CMK (cell line): ENCODE data around the gene NCOA6.
A peak's percentile ranks its signal among the peaks of the same experiment; 100 is the strongest.

ENCODE experiments used
- DNase-seq: peaks from one replicate; pipeline ENCODE4 v3.0.0-alpha.2; 2010; ENCODE audit warnings: low read depth

Gene NCOA6

DNA sequence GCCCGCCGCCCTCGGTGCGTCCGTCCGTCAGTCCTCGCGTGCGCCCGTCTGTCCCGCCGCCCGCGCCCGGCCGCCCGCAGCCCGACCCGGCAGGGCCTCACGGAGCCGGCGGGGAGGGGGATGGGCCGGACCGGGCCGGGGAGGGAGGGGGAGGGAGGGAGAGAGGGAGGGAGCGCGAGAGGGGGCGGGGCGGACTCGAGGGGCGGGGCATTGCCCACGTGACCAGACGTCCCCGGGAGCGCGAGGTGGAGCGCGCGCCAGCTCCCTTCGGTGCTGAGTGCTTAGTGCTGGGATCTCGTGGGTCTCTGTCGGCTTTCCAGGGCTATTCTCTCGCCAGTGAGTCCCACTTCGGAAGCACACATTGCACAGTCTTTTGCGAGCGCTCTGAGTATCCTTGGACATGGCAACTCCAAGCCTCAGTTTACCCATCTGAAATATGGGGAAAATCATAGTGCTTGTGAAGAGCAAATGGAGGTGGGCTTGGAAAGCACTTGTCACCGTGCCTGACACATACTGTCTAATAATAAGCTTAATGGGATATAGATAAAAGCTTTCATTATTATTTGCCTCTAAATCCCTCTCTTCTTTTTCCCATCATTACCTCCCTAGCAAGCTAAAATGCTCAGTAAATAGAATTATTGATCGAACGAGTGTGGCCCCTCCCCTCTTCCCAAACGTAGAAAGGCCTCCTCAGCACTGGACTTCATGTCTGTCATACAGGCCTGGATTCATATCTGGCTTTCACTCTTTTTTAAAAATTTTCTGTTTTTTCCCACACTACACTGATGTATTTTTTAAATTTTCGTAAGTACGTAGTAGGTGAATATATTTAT lies at the start of gene NCOA6:
TSS of gene NCOA6 (minus strand) at position 122 of the 833 bp plus-strand sequence. CDS start 43,296 bp downstream, outside the sequence.
- peak; percentile 65 for DNase-seq

DNA sequence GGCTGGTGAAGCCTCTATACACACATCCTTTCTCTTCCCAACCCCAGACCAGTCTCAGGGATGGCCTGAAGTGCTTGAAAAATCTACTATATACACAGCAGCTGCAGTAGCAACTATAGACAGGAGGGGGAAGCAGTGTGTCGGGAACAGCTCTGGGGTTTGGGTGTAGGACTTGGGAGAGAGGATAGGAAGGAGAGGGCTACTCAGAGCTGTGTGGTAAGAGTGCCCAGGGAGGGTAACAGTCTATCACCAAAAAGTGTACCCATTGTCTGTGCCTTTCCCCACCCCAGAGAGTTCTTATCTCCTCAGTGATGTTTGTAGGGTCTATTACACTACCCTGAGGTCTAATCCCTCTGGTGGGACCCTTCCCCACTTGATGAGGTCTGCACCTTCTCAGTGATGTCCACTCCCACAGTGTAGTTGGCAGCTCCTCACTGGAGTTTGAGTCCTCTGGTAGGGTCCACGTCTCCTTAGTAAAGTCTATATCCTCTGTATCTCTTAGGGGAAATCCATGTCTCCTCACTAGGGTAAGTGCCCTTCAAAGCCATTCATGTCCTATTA lies 48.7 kb upstream of the NCOA6 start:
- peak; percentile 66 for DNase-seq

DNA sequence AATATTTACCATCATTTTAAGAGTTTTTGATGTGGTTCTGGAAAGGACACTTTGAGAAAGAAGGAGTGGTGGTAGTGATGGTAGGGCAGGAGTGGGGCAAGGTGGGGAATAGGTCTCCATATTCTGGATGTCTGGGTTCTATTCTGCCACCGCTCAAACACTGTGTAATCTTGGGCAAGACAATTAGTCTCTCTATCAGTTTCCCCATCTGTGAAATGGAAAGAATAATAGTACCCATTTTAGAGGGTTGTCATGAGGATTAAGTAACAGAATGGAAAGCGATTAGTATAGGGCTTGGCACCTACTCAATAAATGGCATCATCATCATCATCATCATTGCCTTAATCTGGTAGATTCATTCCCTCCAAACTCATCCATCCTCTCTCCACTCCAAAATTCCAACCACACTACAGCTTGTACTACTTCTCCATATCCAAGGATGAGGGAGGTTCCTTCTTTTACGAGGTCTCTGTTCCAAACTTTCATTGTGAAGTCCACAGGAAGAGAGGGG lies 48.2 kb upstream of the NCOA6 start:
- no peak for DNase-seq

DNA sequence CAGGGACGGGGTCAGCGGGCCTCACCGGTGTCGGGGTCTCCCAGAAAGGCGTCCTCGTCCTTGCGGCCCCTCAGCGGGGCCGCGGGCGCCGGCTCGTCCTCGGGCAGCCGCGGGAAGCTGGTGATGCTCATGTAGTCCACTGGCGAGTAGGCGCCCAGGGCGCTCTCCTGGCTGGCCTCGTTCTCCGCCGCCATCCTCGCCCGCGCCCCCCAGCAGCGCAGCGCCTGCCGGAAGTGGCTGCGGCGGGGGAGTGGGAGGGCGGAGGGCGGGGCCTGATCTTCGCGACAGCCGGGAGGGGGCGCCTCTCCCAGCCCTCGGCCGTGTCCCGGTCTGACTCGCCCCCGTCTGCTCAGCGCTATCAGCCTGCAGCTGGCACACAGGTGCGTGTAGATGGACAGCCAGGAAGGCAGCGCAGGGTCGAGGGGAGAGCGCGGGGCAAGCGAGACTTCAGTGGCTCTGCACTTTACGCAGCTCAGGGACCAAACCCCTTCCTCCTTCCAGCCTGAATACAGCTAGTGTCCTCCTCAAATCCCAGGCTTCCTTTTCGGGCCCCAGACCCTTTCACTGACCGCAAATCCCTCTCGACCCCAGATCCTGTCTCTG lies 47.3 kb upstream of the NCOA6 start, which contains the start of gene GGT7:
TSS of gene GGT7 (minus strand) at position 235 of the 603 bp plus-strand sequence. CDS start at position 194, 41 bp downstream.
- DNase-seq, result peak; percentile 67

DNA sequence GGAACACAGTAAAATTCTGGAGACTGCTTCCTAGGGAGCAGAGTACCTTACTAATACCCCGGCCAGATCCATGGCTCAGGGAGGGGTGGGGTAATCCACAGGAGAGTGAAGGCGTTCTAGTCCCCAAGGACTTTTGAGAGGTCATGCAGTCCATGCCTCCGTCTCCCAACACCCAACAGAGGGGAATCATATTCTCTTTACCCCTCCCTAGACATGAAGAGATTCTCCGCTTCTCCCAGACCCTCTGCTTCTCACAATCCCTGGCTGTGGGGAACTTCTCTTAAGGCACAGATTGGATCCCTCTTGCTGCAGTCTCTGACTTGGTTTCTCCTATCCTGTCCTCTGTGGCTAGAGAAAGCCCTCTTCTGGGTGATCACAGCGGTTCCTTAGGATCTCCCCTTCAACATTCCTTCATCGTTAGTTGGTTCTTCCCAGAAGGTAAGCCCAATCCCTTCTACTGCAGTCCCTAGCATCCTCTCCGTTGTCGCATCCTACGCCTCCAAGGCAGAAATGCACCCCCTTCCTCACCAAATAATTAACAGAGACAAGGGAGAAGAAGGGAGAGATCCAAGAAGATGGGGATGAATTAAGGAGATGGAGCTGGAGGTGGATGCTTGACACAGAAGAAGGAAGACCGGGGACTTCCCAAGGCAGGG lies 46.6 kb upstream of the NCOA6 start:
- DNase-seq, result no peak

DNA sequence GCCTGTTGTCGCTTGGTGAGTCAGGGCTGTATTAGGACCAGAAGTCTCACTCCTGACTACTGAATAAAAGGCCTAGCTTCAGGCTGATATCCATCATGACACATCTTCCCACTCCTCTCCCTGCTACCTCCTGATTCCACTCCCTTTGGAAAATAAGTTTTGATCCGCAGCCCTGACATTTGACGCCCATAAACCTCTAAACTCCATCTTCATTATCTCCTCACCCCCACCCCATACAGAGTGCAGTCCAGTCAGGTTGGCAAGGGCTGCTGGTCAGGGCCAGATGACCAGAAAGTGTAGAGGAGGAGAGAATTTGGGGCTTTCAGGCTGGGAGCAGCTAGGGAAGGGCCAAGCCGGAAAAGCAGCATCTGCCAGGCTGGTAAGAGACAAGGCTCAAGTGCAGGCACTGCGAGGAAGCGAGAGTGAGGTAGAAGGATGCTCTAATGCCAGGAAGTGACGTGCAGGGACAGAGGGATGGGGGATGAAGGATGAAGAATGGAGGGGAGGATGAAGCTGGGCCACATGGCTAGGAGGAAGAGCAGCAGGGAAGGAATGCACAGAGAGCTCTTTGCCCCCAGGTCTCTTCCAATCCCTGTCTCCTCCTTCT lies 46.0 kb upstream of the NCOA6 start:
- DNase-seq, result no peak

DNA sequence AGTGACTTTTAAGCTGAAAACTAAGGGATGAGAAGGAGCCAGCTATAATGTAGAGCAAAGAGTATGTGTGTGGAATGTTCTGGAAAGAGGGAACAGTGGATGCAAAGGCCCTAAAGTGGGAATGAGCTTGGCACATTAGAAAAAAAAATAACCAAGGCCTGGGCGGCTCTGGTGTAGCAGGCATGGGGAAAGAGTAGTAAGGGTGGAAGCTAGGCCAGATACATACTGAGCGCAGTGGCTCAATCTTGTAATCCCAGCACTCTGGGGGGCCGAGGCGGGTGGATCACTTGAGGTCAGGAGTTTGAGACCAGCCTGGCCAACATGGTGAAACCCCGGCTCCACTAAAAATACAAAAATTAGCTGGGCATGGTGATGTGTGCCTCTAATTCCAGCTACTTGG lies 38.8 kb upstream of the NCOA6 start:
- no peak for DNase-seq

DNA sequence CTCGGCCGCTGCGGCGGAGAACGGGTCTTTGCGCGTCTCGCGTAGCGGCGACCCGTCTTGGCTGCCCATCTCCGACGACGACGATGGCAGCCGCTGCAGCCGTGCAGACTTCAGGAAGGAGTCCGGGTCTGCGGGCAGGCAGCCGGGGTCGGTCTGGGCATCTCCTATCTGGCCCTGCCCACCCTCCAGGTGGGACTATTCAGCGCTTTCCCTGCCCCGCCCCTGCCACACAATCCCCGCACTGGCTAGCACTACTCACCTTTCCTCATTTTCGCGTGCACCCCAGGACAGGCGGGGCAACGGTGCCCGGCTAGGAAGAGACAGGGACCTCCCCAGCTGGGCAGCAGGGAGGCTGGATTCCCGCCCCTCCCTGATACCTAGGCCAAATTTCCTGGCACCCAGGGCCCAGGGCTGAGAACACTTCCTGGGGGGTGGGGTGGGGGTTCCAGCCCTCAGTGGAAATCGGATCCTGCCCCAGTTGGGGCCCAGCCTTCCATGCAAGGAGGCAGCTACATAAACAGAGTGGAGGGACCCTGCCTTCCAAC lies 38.0 kb upstream of the NCOA6 start:
- no peak for DNase-seq

DNA sequence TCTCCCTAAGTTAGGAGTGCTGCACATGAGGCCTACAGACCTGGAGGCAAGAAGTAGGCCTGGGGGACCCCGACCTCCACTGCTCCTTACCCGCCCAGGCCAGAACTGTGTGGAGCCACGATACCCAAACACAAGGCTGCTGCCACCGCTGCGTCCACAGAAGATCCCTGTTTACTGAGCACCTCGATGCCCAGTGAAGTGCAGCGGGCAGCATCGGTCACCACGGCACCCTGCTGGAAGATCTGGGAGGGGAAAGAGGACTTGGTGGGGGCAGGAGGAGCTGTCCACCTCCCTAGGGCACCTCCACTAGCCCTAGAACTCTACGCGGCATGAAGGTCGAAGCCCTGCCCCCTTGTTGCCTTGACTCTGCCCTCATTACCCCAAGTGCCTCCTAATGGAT lies 37.3 kb upstream of the NCOA6 start:
- DNase-seq, result no peak

DNA sequence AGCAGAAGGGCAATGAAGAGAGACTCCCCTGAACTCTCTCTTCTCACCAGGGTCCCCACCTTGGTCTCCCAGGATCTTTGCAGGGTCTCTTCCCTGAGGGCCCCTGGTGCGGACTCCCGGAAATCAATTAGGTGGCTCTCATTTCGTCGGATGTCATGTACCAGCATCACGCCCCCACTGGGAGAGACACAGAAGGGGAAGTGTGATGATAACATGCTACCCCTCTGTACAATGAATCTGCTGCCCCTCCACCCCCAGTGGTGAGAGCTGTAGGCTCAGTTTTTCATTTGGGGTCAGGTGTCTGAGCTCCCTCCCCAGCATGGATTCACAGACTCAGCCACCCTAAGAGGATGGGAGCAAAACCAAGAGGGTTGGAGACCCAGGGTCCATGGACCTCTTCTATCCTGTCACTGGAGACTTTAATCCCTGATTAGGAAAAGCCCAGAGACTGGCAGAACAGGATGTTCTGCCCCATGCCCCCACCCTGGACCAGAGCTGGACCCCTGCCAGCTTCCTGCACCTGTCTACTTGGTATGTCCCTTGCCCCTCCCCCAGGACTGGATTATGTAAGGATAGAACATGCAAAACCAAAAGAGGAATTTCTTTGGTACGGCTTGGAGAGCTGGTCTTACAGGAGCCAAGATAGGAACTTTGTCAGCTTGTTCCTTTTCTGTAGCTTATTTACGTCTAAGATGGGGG lies 36.1 kb upstream of the NCOA6 start:
- no peak for DNase-seq

DNA sequence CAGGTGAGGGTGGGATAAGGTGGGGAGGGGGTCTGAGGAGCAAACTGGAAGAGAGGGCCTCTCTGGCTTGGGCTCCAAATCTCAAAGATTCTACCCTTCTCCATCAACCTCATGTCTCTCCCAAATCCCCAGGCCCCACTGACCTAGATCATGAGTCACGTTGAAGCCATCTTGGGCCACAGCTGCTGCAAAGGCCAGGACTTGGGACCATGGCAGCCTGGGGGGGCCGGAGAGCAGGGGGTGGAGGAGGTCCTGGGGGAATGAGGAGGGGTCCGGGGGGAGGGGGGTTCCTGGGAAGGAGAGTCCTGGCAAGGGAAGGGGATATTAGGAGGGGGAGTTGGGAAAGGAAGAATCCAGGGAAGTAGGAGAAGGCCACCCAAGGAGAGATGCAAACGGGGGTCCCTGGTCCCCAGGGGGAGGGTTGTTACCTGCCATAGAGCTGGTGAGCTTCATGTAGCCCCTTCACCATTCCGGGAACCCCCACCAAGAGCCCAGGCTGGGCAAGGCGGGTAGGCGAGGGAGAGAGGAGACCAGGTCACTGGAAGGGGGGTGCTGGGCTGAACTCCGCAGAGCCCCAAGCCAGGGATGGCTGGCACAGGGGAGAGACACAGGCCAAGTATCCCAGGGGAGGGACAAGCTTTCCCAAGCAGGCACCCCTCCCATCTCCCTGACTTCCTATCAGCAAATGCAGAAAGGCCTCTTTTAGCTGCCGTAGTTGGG lies 34.5 kb upstream of the NCOA6 start:
- no peak for DNase-seq

DNA sequence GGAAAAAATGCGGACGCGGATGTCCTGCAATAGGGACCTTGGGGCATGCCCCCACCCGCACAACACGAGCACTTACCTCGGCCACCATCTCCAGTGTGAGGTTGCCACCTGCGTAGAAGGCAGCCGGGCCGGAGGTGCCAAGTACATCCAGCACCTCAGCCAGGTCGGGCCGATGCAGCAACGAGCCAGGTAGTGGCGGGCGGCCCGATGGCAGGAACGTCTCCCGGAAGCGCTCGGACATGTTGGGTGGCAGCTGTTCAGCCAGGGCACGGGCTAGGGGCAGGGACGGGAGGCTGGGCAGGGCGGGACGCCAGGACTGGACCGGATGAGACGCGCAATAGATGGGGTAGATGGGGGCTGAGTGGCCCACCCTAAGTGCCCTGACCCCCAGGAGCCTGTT lies 33.9 kb upstream of the NCOA6 start:
- DNase-seq, result no peak

DNA sequence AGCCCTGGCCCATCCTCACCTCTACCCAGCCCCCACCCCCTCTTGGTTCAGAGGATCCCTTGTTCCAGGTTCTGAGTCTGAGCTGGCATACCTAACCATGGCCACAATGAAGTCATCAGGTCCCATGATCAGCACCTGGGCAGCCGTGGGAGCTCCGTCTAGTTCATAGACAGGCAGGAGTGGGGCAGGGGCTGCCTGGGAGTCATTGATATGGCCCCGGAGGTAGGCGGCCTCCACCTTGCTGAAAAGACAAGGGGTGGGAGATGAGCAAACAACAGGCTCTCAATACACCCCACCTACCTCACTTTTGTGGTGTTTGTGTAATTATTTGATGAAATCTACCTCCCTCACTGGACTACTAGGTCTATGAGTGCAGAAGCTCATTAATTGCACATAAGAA lies 26.8 kb upstream of the NCOA6 start:
- DNase-seq, result no peak

DNA sequence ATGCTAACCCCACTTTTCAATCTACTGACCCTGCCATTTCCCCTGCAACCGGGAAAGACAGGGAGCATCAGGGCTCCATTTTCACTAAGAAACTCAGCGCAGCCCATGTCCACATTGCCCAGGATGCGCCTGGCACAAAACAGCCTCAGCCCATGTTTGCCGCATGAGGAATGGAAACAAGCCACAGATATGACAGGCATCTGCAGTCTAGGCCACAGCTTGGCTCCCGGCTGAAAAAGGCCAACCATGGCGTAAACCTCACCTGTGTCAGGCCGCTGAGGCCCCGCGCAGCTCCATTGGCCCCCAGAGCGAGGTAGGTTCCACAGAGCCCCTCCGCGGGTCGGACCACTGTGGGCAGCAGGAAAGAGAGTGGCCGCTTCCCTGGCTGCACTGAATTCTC lies 25.5 kb upstream of the NCOA6 start:
- DNase-seq, result no peak

DNA sequence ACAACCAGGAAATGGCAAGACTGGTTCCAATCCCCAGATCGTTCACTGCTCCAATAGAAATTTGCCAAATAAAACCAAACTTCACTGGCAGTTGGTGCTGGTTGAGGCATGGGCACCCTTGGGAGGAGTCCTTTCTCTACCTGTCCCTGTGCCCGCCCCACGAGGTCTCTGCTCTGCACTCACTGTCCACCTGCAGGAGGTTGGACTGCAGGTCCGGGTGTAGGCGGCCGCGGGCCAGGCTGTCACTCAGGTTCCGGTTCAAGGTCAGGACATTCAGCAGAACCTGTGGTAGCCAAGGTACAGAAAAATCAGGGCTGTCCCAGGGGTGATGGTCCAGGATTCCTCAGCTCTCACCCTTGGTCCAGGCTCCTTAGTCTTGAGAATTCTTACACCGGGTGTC lies 24.3 kb upstream of the NCOA6 start:
- no peak for DNase-seq

DNA sequence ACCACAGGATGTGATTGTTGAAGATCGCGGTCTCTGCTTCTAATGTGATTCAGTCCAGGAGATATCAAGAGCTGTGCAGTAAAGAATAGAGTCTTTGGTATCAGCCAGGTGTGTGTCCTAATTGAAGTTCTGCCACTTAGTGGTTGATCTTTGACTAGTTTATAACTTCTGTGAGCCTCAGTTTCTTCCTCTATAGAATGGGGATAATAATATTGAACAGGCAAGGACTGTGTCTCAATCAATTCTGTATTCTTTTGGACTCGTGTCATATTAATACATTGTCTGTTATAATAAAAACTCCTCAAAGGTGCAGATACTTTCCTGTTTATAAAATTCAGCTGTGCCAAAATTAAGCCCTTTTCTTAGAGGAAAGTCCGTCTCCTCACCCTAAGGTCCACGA lies 23.1 kb upstream of the NCOA6 start:
- no peak for DNase-seq

DNA sequence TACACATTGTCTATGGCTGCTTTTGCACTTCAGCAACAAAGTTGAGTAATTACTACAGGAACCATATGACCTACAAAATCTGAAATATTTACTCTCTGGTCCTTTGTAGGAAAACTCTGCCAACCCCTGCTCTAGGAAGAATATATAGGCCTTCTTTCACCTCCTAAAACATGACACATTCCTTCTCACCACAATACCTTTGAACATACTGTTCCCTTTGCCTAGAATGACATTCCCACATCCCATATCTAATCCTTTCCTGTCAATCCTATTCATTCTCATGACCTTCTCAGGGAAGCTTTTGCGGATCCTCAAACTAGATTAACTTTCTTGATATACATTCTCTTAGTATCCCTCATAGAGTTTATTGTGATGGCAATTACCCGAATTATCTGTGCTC lies 18.0 kb upstream of the NCOA6 start:
- DNase-seq, result no peak

DNA sequence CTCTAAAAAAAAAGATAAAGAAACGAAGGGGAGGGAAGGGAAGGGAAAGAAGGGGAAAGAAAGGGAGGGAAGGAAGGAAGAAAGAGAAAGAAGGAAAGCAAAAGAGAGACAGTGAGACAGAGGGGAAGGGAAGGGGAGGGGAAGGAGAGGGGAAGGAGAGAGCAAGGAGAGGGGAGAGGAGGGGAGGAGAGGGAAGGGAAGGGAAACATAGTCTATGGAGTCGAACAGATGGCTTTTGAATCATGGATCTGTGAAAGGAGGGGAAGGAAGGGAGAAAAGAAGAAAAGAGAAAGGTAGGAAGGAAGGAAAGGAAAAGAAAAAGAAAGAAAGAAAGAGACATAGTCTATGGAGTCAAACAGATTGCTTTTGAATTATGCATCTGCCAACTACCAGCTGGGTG lies 16.7 kb upstream of the NCOA6 start:
- no peak for DNase-seq

DNA sequence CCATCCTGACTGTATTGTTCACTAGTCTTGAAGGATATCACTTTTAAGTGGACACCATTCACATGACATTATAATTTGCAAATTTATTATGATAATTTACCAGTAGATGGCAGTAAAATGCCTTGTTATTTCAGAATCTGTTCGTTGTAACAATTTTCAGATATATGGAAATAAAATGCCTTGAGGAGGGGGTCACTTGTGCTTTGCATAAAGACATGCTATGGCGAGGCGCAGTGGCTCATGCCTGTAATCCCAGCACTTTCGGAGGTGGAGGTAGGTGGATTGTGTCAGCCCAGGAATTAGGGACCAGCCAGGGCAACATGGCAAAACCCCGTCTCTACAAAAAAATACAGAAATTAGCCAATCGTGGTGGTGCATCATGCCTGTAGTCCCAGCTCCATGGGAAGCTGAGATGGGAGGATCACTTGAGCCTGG lies 9.0 kb upstream of the NCOA6 start:
- DNase-seq, result no peak

DNA sequence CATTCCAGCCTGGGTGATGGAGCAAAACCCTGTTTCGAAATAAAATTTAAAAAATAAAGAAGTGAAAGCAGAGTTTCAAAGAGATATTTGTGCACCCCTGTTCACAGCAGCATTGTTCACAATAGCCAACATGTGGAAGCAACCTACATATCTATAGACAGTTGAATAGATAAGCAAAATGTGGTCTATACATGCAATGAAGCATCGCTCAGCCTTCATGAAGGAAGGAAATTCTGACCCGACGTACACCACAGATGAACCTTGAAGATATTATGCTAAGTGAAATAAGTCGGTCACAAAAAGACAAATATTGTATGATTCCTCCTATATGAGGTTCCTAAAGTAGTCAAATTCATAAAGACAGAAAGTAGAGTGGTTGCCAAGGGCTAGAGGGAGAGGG lies 6.5 kb upstream of the NCOA6 start:
- DNase-seq, result no peak

DNA sequence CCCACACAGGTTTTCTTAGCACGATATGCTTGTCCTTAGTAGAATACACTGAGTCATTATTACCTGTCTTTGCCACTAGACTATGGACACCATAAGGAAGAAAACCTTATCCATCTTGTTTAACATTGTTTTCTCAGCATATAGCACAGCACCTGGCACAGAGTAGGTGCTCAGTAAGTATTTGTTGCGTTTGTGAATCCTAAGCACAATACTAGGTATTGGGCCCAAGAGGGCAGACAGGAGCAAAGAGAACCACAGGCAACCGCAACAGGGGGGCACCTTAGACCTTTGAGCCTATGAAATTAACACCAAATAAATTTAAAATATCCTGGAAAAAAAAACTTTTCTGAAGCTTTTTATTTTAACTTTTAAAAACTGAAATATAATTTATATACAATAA lies 3.7 kb upstream of the NCOA6 start:
- DNase-seq, result no peak
